ENCODE data around the gene LRRC34.
A peak's percentile ranks its signal among the peaks of the same experiment; 100 is the strongest.

The LRRC34 gene

GRCh38 chr3:169748670-169749069 lies 64.0 kb downstream of the LRRC34 start:
- no peak for TF ChIP-seq CTCF (conservative IDR thresholded peaks at IDR 0.05; ENCODE audit: control insufficient read depth, insufficient read depth, low read depth, low read length)
- no peak for DNase-seq (ENCODE audit: low read depth)
- H3K4me3 ChIP-seq (ENCODE audit: control insufficient read depth, low read depth, low read length) = no peak overlapping the region

GRCh38 chr3:169746924-169747323 lies 65.8 kb downstream of the LRRC34 start:
- no peak for TF ChIP-seq CTCF (conservative IDR thresholded peaks at IDR 0.05; ENCODE audit: control insufficient read depth, insufficient read depth, low read depth, low read length)
- DNase-seq (ENCODE audit: low read depth) = no peak
- no peak overlapping the region for H3K4me3 ChIP-seq (ENCODE audit: control insufficient read depth, low read depth, low read length)

- DNase-seq (ENCODE audit: low read depth) = peak; percentile 19
- peak; percentile 25 for TF ChIP-seq CTCF (conservative IDR thresholded peaks at IDR 0.05; ENCODE audit: control insufficient read depth, insufficient read depth, low read depth, low read length)
- no peak overlapping the region for H3K4me3 ChIP-seq (ENCODE audit: control insufficient read depth, low read depth, low read length)
Observed at GRCh38 chr3:169744366-169745054, 68.2 kb downstream of the LRRC34 start.

Data from fibroblast of mammary gland (primary cell).